Panc1 (cell line): ENCODE data around the gene TMOD4. TPM values are rescaled to one million over a fixed set of nuclear protein-coding genes. Genes with fewer than 3 reads are reported as not detected.
A peak's percentile ranks its signal among the peaks of the same experiment; 100 is the strongest.

Experiments used
- ATAC-seq: fragments of 200-7000 bp; cut with Tn5 transposase; 2 replicates; pipeline ENCODE4 v1.9.1; 2020; ENCODE audit warnings: mild to moderate bottlenecking, moderate library complexity
- BruUV-seq: library from RNA; stranded (reverse); fragments of 400-500 nt; replicated peaks from 2 replicates; lab custom pipeline; 2021; lab: Mats Ljungman, UMichigan
- CTCF ChIA-PET: fragments of 300-600 bp; sonication (Branson Sonifier 250); formaldehyde crosslinking; loops from one replicate; lab custom pipeline; 2022; ENCODE audit warnings: antibody characterized with exemption; lab: Charles Lee
- POLR2A ChIA-PET: fragments of 300-600 bp; sonication (Branson Sonifier 250); formaldehyde crosslinking; loops from one replicate; lab custom pipeline; 2022; ENCODE audit warnings: antibody characterized with exemption; lab: Charles Lee
- DNase-seq: peaks from one replicate; pipeline ENCODE4 v3.0.0-alpha.2; 2010; ENCODE audit warnings: low read depth, low spot score
- H3K27ac ChIP-seq: 2 replicates; pipeline ENCODE4 v1.5.1; 2011; ENCODE audit warnings: mild to moderate bottlenecking, low read length, inconsistent platforms
- H3K27me3 ChIP-seq: fragments of 200-500 bp; sonication (Bioruptor generic); 2 replicates; pipeline ENCODE4 v1.6.0; 2014; ENCODE audit warnings: low read length, inconsistent platforms; ENCODE audit not compliant: control insufficient read depth, insufficient read depth
- H3K36me3 ChIP-seq: fragments of 200-500 bp; sonication (Bioruptor generic); 2 replicates; pipeline ENCODE4 v1.5.1; 2014; ENCODE audit warnings: inconsistent platforms, mild to moderate bottlenecking, low read length, moderate library complexity; ENCODE audit not compliant: control insufficient read depth, insufficient read depth
- H3K4me1 ChIP-seq: 2 replicates; pipeline ENCODE4 v1.5.1; 2011; ENCODE audit warnings: inconsistent platforms, mild to moderate bottlenecking, low read length, moderate library complexity; ENCODE audit not compliant: control insufficient read depth, insufficient read depth
- H3K4me3 ChIP-seq, 2 experiments: 2 replicates each; pipeline ENCODE4 v1.5.1; 2011 to 2012; ENCODE audit warnings: low read depth in 2 of 2, low read length in 2 of 2, mild to moderate bottlenecking in 2 of 2, inconsistent platforms in 1 of 2, moderate library complexity in 1 of 2
- H3K9me3 ChIP-seq: fragments of 200-500 bp; sonication (Bioruptor generic); 2 replicates; pipeline ENCODE4 v1.5.1; 2014; ENCODE audit warnings: low read depth, mild to moderate bottlenecking, inconsistent platforms, low read length, moderate library complexity; ENCODE audit not compliant: control insufficient read depth, insufficient read depth
- POLR2AphosphoS5 ChIP-seq: IDR thresholded peaks from 2 replicates; pipeline ENCODE4 v1.6.1; 2012; ENCODE audit warnings: mild to moderate bottlenecking, low read depth, low read length, moderate library complexity
- SIN3A ChIP-seq: IDR thresholded peaks from 2 replicates; pipeline ENCODE4 v1.6.1; 2012; ENCODE audit warnings: low read depth, mild to moderate bottlenecking, low read length, moderate library complexity, borderline replicate concordance; ENCODE audit not compliant: insufficient read depth
- TCF7L2 ChIP-seq: IDR thresholded peaks from 2 replicates; pipeline ENCODE4 v1.6.1; 2011; ENCODE audit warnings: mild to moderate bottlenecking, low read depth, low read length, inconsistent platforms
- in situ Hi-C: cut with HindIII; loops from 2 replicates; pipeline ENCODE4 v1.10.0; 2016; ENCODE audit warnings: low sequenced_read_pairs, low pct_unique_long_range_greater_than_20kb
- intact Hi-C: fragments of 100-400 bp; cut with micrococcal nuclease; formaldehyde crosslinking; loops from one replicate; pipeline ENCODE4 v1.10.0; 2022; ENCODE audit not compliant: unreplicated experiment
- total RNA-seq: library from RNA; stranded (reverse); gene quantifications from one replicate; pipeline ENCODE4 v1.2.1, GENCODE V29; 2021; ENCODE audit not compliant: unreplicated experiment
- TF ChIP-seq, protein P1 (sequence below): fragments of 450-650 bp; IDR thresholded peaks from 2 replicates; pipeline ENCODE4 v1.5.1; 2017; ENCODE audit warnings: mild to moderate bottlenecking
- TF ChIP-seq, protein P2 (sequence below), 2 experiments: IDR thresholded peaks; 2 replicates each; pipeline ENCODE4 v1.6.1; 2011 to 2012; ENCODE audit warnings: low read depth in 2 of 2, control low read depth in 1 of 2, low read length in 1 of 2, mild to moderate bottlenecking in 1 of 2, moderate library complexity in 1 of 2; ENCODE audit not compliant: insufficient read depth in 1 of 2

The TMOD4 gene
- total RNA-seq, 1 experiment from 2014 or later = 0.80 TPM

DNA sequence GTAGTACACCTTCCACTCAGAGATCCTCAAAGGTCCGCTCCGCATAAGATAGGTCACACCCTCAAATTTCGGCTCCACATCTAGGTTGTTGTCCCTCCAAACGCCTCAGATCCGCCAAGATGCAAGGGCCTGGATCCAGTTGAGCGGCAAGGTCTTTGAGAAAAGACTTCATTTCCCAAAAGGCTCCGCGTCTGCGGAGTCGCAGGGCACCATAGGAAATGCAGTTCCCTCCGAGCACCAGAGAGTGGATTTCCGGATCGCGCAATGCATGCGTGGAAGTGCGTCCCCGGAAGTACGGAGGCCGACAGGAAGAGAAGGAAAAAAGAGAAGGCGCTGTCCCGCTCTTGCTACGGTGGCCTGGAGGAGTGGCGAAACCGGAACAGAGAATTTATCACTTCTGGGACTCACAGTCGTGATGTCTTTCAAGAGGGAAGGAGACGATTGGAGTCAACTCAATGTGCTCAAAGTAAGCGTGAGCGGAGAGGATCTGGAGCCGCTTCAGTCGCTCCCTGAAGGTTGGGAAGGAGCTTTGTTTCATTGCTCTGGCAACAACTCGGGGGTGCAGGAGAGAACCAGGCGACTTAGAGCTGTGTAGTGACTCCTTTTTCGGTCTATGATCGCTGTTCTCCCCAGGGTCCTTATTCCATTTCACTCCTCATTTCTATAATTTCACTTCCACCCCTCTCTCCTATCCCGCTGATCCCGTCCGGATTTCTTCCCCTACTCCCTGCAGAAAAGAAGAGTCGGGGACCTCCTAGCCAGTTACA, 9.9 kb downstream of the TMOD4 start, which contains the start of the genes LYSMD1 and SCNM1:
Gene LYSMD1, minus strand, starts transcription at position 165 of the 767 bp plus-strand sequence. CDS start 644 bp downstream, outside the sequence.
Gene SCNM1, plus strand, starts transcription at position 407 of the 767 bp plus-strand sequence. Its CDS starts 9 bp downstream, at position 416.
- POLR2A ChIA-PET = interaction anchor here (0.5 to 0.6 kb wide), 2 partner anchors 63 to 488 kb away, joined by 3 read pairs; no protein-coding TSS in a partner anchor
- peak within 1 kb of the TSS; percentile 83 to 92 for H3K4me3 ChIP-seq
- BruUV-seq = TSS peak; percentile 95
- H3K27me3 ChIP-seq = no peaks in the 10 kb centered on the region
- H3K36me3 ChIP-seq = peaks cover 9% of the 10 kb centered on the region
- peak; percentile 92 for DNase-seq
- TF ChIP-seq, protein P1, sequence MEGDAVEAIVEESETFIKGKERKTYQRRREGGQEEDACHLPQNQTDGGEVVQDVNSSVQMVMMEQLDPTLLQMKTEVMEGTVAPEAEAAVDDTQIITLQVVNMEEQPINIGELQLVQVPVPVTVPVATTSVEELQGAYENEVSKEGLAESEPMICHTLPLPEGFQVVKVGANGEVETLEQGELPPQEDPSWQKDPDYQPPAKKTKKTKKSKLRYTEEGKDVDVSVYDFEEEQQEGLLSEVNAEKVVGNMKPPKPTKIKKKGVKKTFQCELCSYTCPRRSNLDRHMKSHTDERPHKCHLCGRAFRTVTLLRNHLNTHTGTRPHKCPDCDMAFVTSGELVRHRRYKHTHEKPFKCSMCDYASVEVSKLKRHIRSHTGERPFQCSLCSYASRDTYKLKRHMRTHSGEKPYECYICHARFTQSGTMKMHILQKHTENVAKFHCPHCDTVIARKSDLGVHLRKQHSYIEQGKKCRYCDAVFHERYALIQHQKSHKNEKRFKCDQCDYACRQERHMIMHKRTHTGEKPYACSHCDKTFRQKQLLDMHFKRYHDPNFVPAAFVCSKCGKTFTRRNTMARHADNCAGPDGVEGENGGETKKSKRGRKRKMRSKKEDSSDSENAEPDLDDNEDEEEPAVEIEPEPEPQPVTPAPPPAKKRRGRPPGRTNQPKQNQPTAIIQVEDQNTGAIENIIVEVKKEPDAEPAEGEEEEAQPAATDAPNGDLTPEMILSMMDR = no peak
- TF ChIP-seq SIN3A = peak; percentile 91
- peak; percentile 51; the same call in 1 of the 2 replicates for TF ChIP-seq POLR2AphosphoS5
- TF ChIP-seq, protein P2, sequence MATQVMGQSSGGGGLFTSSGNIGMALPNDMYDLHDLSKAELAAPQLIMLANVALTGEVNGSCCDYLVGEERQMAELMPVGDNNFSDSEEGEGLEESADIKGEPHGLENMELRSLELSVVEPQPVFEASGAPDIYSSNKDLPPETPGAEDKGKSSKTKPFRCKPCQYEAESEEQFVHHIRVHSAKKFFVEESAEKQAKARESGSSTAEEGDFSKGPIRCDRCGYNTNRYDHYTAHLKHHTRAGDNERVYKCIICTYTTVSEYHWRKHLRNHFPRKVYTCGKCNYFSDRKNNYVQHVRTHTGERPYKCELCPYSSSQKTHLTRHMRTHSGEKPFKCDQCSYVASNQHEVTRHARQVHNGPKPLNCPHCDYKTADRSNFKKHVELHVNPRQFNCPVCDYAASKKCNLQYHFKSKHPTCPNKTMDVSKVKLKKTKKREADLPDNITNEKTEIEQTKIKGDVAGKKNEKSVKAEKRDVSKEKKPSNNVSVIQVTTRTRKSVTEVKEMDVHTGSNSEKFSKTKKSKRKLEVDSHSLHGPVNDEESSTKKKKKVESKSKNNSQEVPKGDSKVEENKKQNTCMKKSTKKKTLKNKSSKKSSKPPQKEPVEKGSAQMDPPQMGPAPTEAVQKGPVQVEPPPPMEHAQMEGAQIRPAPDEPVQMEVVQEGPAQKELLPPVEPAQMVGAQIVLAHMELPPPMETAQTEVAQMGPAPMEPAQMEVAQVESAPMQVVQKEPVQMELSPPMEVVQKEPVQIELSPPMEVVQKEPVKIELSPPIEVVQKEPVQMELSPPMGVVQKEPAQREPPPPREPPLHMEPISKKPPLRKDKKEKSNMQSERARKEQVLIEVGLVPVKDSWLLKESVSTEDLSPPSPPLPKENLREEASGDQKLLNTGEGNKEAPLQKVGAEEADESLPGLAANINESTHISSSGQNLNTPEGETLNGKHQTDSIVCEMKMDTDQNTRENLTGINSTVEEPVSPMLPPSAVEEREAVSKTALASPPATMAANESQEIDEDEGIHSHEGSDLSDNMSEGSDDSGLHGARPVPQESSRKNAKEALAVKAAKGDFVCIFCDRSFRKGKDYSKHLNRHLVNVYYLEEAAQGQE (IDR thresholded peaks at IDR 0.05; ENCODE audit: insufficient read depth in 1 of 2, low read depth in 2 of 2, low read length in 1 of 2) = peak in 1 of 2 experiments; percentile 64; a peak in 1 of 4 replicates
- peak; percentile 92 for TF ChIP-seq TCF7L2
- H3K4me1 ChIP-seq = peaks cover 16% of the 10 kb centered on the region
- CTCF ChIA-PET = interaction anchor here (0.6 to 0.7 kb wide), 2 partner anchors 57 to 189 kb away, joined by 4 to 7 read pairs; no protein-coding TSS in a partner anchor
- in situ Hi-C loops (no loop called here), intact Hi-C loops (no loop called here)
- peak; percentile 98 for ATAC-seq
- H3K9me3 ChIP-seq = no peaks in the 10 kb centered on the region
- peak within 1 kb of the TSS; percentile 99 for H3K27ac ChIP-seq

DNA sequence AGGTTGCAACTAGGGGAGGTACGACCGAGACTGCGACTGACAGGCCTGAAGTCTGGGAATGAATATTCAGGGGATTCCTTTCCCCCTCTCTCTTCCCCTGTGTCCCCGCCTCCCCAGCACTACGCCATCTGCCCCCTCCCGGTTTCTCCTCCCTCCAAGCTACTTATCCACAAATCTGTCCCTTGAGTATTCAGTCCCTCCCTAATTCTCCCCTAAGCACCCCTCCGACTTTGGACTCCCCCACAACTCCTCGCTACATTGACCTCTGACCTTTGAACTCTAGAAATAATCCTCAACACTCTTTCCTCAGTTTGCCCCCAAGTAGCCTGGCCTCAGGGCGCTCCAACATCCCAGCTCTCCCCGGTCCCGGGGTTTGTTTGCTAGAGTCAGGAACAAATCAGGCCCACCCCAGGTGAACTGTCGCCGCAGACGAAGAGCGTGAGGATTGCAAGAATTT, 10.5 kb downstream of the TMOD4 start:
- intact Hi-C loops = no loop called here
- DNase-seq = no peak
- peak; percentile 61 for ATAC-seq

More for the DNA sequence above, 10.5 kb downstream of the TMOD4 start:
- TSS peak; percentile 67 for BruUV-seq
- Histone ChIP-seq H3K4me1 (peaks cover 16% of the 10 kb centered on the region), H3K36me3 (peaks cover 9% of the 10 kb centered on the region), H3K4me3 (peak overlapping the region; percentile 83 to 92), H3K9me3 (no peaks in the 10 kb centered on the region), H3K27ac (peak overlapping the region; percentile 99), H3K27me3 (no peaks in the 10 kb centered on the region)
- TF ChIP-seq, protein P1 = no peak
- no peak for TF ChIP-seq POLR2AphosphoS5
- in situ Hi-C loops = no loop called here
- ChIA-PET CTCF (interaction anchor here (0.5 to 1.1 kb wide), 3 partner anchors 10 to 188 kb away, joined by 3 to 5 read pairs (median 4); no protein-coding TSS in a partner anchor), POLR2A (interaction anchor here (0.5 kb wide), 2 partner anchors 44 to 487 kb away, joined by 3 to 5 read pairs; no protein-coding TSS in a partner anchor)
